Peyer's patch (tissue), 4 donors: ENCODE results near the gene NTN1.
A peak's percentile ranks its signal among the peaks of the same experiment; 100 is the strongest.

ENCODE experiments used
- CTCF ChIP-seq, 6 experiments: fragments of 450-650 bp in 4 of 6; fragments of 200-600 bp in 2 of 6; sonication (generic) in 1 of 6; IDR thresholded peaks; one replicate each; pipeline ENCODE4 v1.5.1; 2017 to 2019; ENCODE audit warnings: antibody characterized with exemption in 6 of 6, mild to moderate bottlenecking in 3 of 6, moderate library complexity in 1 of 6
- POLR2A ChIP-seq, 2 donors: fragments of 450-650 bp; IDR thresholded peaks; one replicate each; pipeline ENCODE4 v1.5.1; 2017; ENCODE audit warnings: antibody characterized with exemption in 2 of 2, mild to moderate bottlenecking in 2 of 2, moderate library complexity in 2 of 2

GRCh38 chr17:9120471-9120870 lies 99.2 kb downstream of the NTN1 start:
- TF ChIP-seq CTCF (IDR thresholded peaks at IDR 0.05), result peak in 1 of 6 experiments; percentile 19
- no peak for TF ChIP-seq POLR2A (IDR thresholded peaks at IDR 0.05)
